GM12878 (cell line): ENCODE measurements around the gene ZC3H12D. TPM values are rescaled to one million over a fixed set of nuclear protein-coding genes. Genes with fewer than 3 reads are reported as not detected.

Experiments used
- ATAC-seq: fragments of 200-7000 bp; cut with Tn5 transposase; 3 replicates; pipeline ENCODE4 v1.9.1; 2020; ENCODE audit warnings: mild to moderate bottlenecking, moderate library complexity
- BruUV-seq: library from RNA; stranded (reverse); fragments of 400-500 nt; replicated peaks from 2 replicates; lab custom pipeline; 2021; lab: Mats Ljungman, UMichigan
- CTCF ChIA-PET: fragments of 300-600 bp; sonication (Branson Sonifier 250); formaldehyde crosslinking; extraction: SDS; loops from one replicate; lab custom pipeline; 2021; ENCODE audit warnings: inconsistent platforms; lab: Yijun Ruan, JAX
- POLR2A ChIA-PET: fragments of 350-600 bp; formaldehyde crosslinking; extraction: SDS; loops from one replicate; lab custom pipeline; 2021; ENCODE audit warnings: inconsistent platforms; lab: Charles Lee
- RAD21 ChIA-PET: fragments of 300-600 bp; sonication (Branson Sonifier 250); formaldehyde crosslinking; loops from one replicate; lab custom pipeline; 2023; ENCODE audit warnings: antibody characterized with exemption; ENCODE audit not compliant: unreplicated experiment; lab: Charles Lee
- SMC1A ChIA-PET: fragments of 300-600 bp; sonication (Branson Sonifier 250); formaldehyde crosslinking; loops from one replicate; lab custom pipeline; 2023; ENCODE audit not compliant: unreplicated experiment, uncharacterized antibody; lab: Charles Lee
- DNase-seq: peaks from one replicate; pipeline ENCODE4 v3.0.0-alpha.2; 2011; ENCODE audit warnings: low read depth, low spot score
- FAIRE-seq: peaks from 3 replicates; lab custom pipeline; 2011; peaks lifted over from hg19 to GRCh38; lab: Jason Lieb, UNC
- H2AFZ ChIP-seq: 2 replicates; pipeline ENCODE4 v1.6.0; 2011; ENCODE audit warnings: low read depth, low read length, control low read depth; ENCODE audit not compliant: control insufficient read depth
- H3K27ac ChIP-seq: 2 replicates; pipeline ENCODE4 v1.5.1; 2011; ENCODE audit warnings: control low read depth; ENCODE audit not compliant: control insufficient read depth, insufficient read depth
- H3K27me3 ChIP-seq, 2 experiments: replicated peaks in 1 of 2; 2 replicates each; pipeline versions ENCODE4 v1.6.0 to v1.6.1; 2011; ENCODE audit warnings: low read length in 1 of 2; ENCODE audit not compliant: control insufficient read depth in 2 of 2, insufficient read depth in 2 of 2
- H3K36me3 ChIP-seq, 2 experiments: 2 replicates each; pipeline ENCODE4 v1.5.1; 2011; ENCODE audit warnings: low read length in 1 of 2; ENCODE audit not compliant: control insufficient read depth in 2 of 2, insufficient read depth in 2 of 2
- H3K4me1 ChIP-seq: 2 replicates; pipeline ENCODE4 v1.6.1; 2011; ENCODE audit warnings: mild to moderate bottlenecking, low read length, moderate library complexity, mixed read lengths; ENCODE audit not compliant: control insufficient read depth, insufficient read depth
- H3K4me2 ChIP-seq: 2 replicates; pipeline ENCODE4 v1.6.0; 2011; ENCODE audit warnings: control low read depth; ENCODE audit not compliant: control insufficient read depth, insufficient read depth
- H3K4me3 ChIP-seq: fragments of 200-600 bp; sonication (generic); 2 replicates; pipeline ENCODE4 v1.5.1; 2016
- H3K79me2 ChIP-seq: 2 replicates; pipeline ENCODE4 v1.6.0; 2011; ENCODE audit warnings: low read length; ENCODE audit not compliant: control insufficient read depth, insufficient read depth
- H3K9ac ChIP-seq: 2 replicates; pipeline ENCODE4 v1.8.0; 2011; ENCODE audit warnings: low read length, control low read depth, mixed read lengths; ENCODE audit not compliant: control insufficient read depth, insufficient read depth
- H3K9me3 ChIP-seq: replicated peaks from 3 replicates; pipeline ENCODE4 v1.5.1; 2011; ENCODE audit warnings: mild to moderate bottlenecking, low read length; ENCODE audit not compliant: control insufficient read depth, insufficient read depth
- H4K20me1 ChIP-seq: 2 replicates; pipeline ENCODE4 v1.6.0; 2011; ENCODE audit not compliant: control insufficient read depth, insufficient read depth
- CHD2 ChIP-seq: IDR thresholded peaks from 2 replicates; pipeline ENCODE4 v1.6.1; 2011; ENCODE audit warnings: low read depth, low read length, improper control_type of control experiment, borderline replicate concordance
- CREM ChIP-seq: IDR thresholded peaks from 2 replicates; pipeline ENCODE4 v1.6.1; 2014; ENCODE audit warnings: antibody characterized with exemption, low read depth
- ELK1 ChIP-seq: IDR thresholded peaks from 2 replicates; pipeline ENCODE4 v1.6.1; 2012; ENCODE audit warnings: low read depth, low read length, improper control_type of control experiment
- FOXM1 ChIP-seq: IDR thresholded peaks from 2 replicates; pipeline ENCODE4 v1.6.1; 2012; ENCODE audit warnings: low read depth, mild to moderate bottlenecking, inconsistent platforms, low read length, moderate library complexity
- JUND ChIP-seq: IDR thresholded peaks from 2 replicates; pipeline ENCODE4 v1.6.1; 2012; ENCODE audit warnings: low read depth, mild to moderate bottlenecking, low read length, improper control_type of control experiment, moderate library complexity
- KLF5 ChIP-seq: fragments of 450-650 bp; IDR thresholded peaks from 2 replicates; pipeline ENCODE4 v1.6.1; 2014; ENCODE audit warnings: mild to moderate bottlenecking; ENCODE audit not compliant: partially characterized antibody
- MEF2A ChIP-seq: IDR thresholded peaks from 2 replicates; pipeline ENCODE4 v1.6.1; 2011; ENCODE audit warnings: low read depth, mild to moderate bottlenecking, low read length, moderate library complexity; ENCODE audit not compliant: insufficient read depth
- RELA ChIP-seq: fragments of 450-650 bp; IDR thresholded peaks from 2 replicates; pipeline ENCODE4 v1.8.0; 2014; ENCODE audit warnings: borderline replicate concordance; ENCODE audit not compliant: partially characterized antibody
- YY1 ChIP-seq: IDR thresholded peaks from 2 replicates; pipeline ENCODE4 v1.6.1; 2011; ENCODE audit warnings: low read depth, mild to moderate bottlenecking, low read length
- ZNF274 ChIP-seq: IDR thresholded peaks from one replicate; pipeline ENCODE4 v1.8.0; 2011; ENCODE audit not compliant: insufficient read length, insufficient read depth
- ZNF687 ChIP-seq: fragments of 450-650 bp; IDR thresholded peaks from 2 replicates; pipeline ENCODE4 v1.6.1; 2017; ENCODE audit warnings: mild to moderate bottlenecking, moderate library complexity
- WGBS: methylation state at CpG from one replicate; pipeline ENCODE4 v1.1.6; 2016; ENCODE audit warnings: low lambda C conversion rate; ENCODE audit not compliant: insufficient replicate concordance, insufficient coverage; ENCODE audit errors: missing lambda C conversion rate; 5-methylcytosine and 5-hydroxymethylcytosine counted together
- in situ Hi-C: fragments of 300-500 bp; cut with MboI; formaldehyde crosslinking; loops from 9 replicates; pipeline ENCODE4 v1.14.3; 2018; ENCODE audit warnings: mixed read lengths
- intact Hi-C: fragments of 100-400 bp; cut with micrococcal nuclease; formaldehyde crosslinking; loops from one replicate; pipeline ENCODE4 v1.14.2; 2022; ENCODE audit not compliant: unreplicated experiment
- polyA plus RNA-seq, 11 experiments: library from polyadenylated mRNA; depleted of rRNA in 4 of 11; unstranded in 6 of 11; stranded (reverse) in 5 of 11; fragments of >200 nt; fragmentation: Nextera tagmentation in 4 of 11; fragmentation: Illumina TruSeq in 1 of 11; extraction: Ambion mirVana in 4 of 11; extraction: Trizol in 1 of 11; gene quantifications; 1 replicate in 1 of 11; 2 replicates in 10 of 11; pipeline versions ENCODE4 v1.2.1 to v1.2.3, GENCODE V29; 2011 to 2016; ENCODE audit warnings: inconsistent platforms in 2 of 11, missing spikeins in 2 of 11, low read depth in 1 of 11
- total RNA-seq, 4 experiments: library from RNA; depleted of rRNA in 3 of 4; stranded (reverse); fragments of >200 nt in 3 of 4; fragmentation: Illumina TruSeq in 1 of 4; extraction: Trizol in 1 of 4; gene quantifications; 2 replicates each; pipeline versions ENCODE4 v1.2.1 to v1.2.3, GENCODE V29; 2013 to 2021
- TF ChIP-seq, protein P1 (sequence below): IDR thresholded peaks from 2 replicates; pipeline ENCODE4 v1.6.1; 2012; ENCODE audit warnings: mild to moderate bottlenecking, low read depth, low read length

ZC3H12D gene
- total and polyA plus RNA-seq, 10 of the 15 experiments (the other 5 are each of a cell fraction or from before 2014, with no cell fraction given), result 1.4 to 29.7 (median 8.8) TPM

DNA sequence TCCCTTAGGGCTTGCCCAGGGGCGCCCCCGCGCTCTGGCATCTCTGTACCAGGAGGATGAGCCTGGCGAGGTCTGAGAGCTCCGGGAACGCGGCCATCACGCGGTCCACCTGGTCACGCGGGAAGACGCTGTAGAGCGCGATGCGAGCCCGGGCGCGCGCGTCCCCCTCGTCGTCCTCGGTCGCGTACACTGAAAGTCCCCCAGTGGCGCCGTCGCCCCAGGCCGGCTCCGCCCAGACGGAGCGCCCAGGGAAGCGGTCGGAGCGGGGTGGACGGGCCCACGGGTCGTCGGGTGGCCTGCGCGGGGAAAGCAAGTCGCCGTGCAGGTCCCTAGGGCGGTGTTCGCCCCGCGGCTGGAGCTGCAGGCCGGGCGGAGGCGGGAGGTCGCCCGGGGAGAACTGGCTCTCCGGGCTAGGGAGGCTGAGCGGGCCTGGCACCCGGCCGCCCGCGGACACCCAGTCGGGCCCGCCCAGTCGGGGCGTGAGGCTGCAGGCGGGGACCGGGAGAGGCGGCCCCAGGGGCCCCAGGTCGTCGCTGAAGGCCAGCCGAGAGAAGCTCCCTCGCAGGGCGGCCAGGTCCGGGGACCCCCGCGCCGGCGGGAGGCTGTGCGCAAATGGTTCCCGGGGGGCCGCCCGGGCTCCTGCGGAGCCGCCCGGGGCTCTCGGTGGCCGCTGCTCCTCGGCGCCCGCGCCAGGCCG lies 34.0 kb downstream of the ZC3H12D start:
- no TSS peak for BruUV-seq
- intact Hi-C loops, result no loop called here
- Histone ChIP-seq H3K9me3 (no peaks in the 10 kb centered on the region; the same call in 2 of the 3 replicates), H3K27me3 (no peaks in the 10 kb centered on the region), H3K9ac (no peak overlapping the region), H3K36me3 (peaks cover 4 to 22% of the 10 kb centered on the region in 2 experiments; a peak in 3 of 4 replicates), H2AFZ (no peak overlapping the region), H4K20me1 (no peaks in the 10 kb centered on the region), H3K4me3 (no peak overlapping the region), H3K4me2 (no peak overlapping the region), H3K79me2 (no peaks in the 10 kb centered on the region), H3K4me1 (no peaks in the 10 kb centered on the region), H3K27ac (no peak overlapping the region)
- in situ Hi-C loops, result no loop called here
- FAIRE-seq (no peak), ATAC-seq (no peak), DNase-seq (no peak)
- 96% methylated on average over 63 of the region's 89 CpGs for WGBS
- POLR2A ChIA-PET, result interaction anchor here (0.5 to 1.0 kb wide), 2 partner anchors 13 to 44 kb away, joined by 3 to 4 read pairs; no protein-coding TSS in a partner anchor
- CTCF ChIA-PET, result interaction anchor here (1.2 kb wide), 1 partner anchor 77 kb away, joined by 3 read pairs; no protein-coding TSS in a partner anchor
- RAD21 ChIA-PET, result no interaction called here
- SMC1A ChIA-PET, result interaction anchor here (0.8 to 2.0 kb wide), 2 partner anchors 65 to 366 kb away, joined by 3 to 4 read pairs; no protein-coding TSS in a partner anchor
- TF ChIP-seq, protein P1, sequence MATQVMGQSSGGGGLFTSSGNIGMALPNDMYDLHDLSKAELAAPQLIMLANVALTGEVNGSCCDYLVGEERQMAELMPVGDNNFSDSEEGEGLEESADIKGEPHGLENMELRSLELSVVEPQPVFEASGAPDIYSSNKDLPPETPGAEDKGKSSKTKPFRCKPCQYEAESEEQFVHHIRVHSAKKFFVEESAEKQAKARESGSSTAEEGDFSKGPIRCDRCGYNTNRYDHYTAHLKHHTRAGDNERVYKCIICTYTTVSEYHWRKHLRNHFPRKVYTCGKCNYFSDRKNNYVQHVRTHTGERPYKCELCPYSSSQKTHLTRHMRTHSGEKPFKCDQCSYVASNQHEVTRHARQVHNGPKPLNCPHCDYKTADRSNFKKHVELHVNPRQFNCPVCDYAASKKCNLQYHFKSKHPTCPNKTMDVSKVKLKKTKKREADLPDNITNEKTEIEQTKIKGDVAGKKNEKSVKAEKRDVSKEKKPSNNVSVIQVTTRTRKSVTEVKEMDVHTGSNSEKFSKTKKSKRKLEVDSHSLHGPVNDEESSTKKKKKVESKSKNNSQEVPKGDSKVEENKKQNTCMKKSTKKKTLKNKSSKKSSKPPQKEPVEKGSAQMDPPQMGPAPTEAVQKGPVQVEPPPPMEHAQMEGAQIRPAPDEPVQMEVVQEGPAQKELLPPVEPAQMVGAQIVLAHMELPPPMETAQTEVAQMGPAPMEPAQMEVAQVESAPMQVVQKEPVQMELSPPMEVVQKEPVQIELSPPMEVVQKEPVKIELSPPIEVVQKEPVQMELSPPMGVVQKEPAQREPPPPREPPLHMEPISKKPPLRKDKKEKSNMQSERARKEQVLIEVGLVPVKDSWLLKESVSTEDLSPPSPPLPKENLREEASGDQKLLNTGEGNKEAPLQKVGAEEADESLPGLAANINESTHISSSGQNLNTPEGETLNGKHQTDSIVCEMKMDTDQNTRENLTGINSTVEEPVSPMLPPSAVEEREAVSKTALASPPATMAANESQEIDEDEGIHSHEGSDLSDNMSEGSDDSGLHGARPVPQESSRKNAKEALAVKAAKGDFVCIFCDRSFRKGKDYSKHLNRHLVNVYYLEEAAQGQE, result no peak
- TF ChIP-seq CREM, result no peak
- TF ChIP-seq RELA, result no peak
- TF ChIP-seq JUND, result no peak
- no peak for TF ChIP-seq CHD2
- no peak for TF ChIP-seq ELK1
- TF ChIP-seq ZNF274, result no peak
- no peak for TF ChIP-seq MEF2A
- no peak for TF ChIP-seq ZNF687
- no peak for TF ChIP-seq FOXM1
- no peak for TF ChIP-seq YY1
- TF ChIP-seq KLF5, result no peak
